ENCODE results near the gene FAM174C. TPM values are rescaled to one million over a fixed set of nuclear protein-coding genes. Genes with fewer than 3 reads are reported as not detected.

Gene FAM174C
- total RNA-seq: 10 to 100 TPM; 44.5 to 48.3 TPM

GRCh38 chr19:1275260-1275975, at the start of gene FAM174C:
Gene FAM174C (plus strand): TSS chr19:1275530. CDS start chr19:1275550, 20 bp downstream.
- ATAC-seq (ENCODE audit: low read depth) (peak; percentile 83), DNase-seq (peak; percentile 97)
- Mint-ChIP-seq H3K4me3 (peak within 1 kb of the TSS; percentile 92), H3K36me3 (peaks cover 36% of the 10 kb centered on the region), H3K27ac (peak within 1 kb of the TSS; percentile 95), H3K9me3 (no peaks in the 10 kb centered on the region), H3K27me3 (no peaks in the 10 kb centered on the region), H3K4me1 (peaks cover 45% of the 10 kb centered on the region)
- POLR2A ChIA-PET: interaction anchor here (0.6 to 1.9 kb wide), 14 partner anchors 9 to 769 kb away, joined by 3 to 20 read pairs (median 4); partner anchors contain the start of gene ATP5F1D

GRCh38 chr19:1226227-1226518, 49.2 kb upstream of the FAM174C start:
- H3K4me1 Mint-ChIP-seq: no peaks in the 10 kb centered on the region
- peaks cover 2% of the 10 kb centered on the region for H3K36me3 Mint-ChIP-seq
- H3K27me3 Mint-ChIP-seq: no peaks in the 10 kb centered on the region
- no peak for DNase-seq
- H3K27ac Mint-ChIP-seq: no peak overlapping the region
- no peak overlapping the region for H3K4me3 Mint-ChIP-seq
- POLR2A ChIA-PET: no interaction called here
- no peaks in the 10 kb centered on the region for H3K9me3 Mint-ChIP-seq
- no peak for ATAC-seq (ENCODE audit: low read depth)

GRCh38 chr19:1226522-1227303, 48.6 kb upstream of the FAM174C start:
- no peak for DNase-seq
- no peak overlapping the region for H3K27ac Mint-ChIP-seq
- POLR2A ChIA-PET: no interaction called here
- no peaks in the 10 kb centered on the region for H3K4me1 Mint-ChIP-seq
- no peaks in the 10 kb centered on the region for H3K9me3 Mint-ChIP-seq
- H3K36me3 Mint-ChIP-seq: peaks cover 2% of the 10 kb centered on the region
- ATAC-seq (ENCODE audit: low read depth): no peak
- no peaks in the 10 kb centered on the region for H3K27me3 Mint-ChIP-seq
- no peak overlapping the region for H3K4me3 Mint-ChIP-seq

DNA sequence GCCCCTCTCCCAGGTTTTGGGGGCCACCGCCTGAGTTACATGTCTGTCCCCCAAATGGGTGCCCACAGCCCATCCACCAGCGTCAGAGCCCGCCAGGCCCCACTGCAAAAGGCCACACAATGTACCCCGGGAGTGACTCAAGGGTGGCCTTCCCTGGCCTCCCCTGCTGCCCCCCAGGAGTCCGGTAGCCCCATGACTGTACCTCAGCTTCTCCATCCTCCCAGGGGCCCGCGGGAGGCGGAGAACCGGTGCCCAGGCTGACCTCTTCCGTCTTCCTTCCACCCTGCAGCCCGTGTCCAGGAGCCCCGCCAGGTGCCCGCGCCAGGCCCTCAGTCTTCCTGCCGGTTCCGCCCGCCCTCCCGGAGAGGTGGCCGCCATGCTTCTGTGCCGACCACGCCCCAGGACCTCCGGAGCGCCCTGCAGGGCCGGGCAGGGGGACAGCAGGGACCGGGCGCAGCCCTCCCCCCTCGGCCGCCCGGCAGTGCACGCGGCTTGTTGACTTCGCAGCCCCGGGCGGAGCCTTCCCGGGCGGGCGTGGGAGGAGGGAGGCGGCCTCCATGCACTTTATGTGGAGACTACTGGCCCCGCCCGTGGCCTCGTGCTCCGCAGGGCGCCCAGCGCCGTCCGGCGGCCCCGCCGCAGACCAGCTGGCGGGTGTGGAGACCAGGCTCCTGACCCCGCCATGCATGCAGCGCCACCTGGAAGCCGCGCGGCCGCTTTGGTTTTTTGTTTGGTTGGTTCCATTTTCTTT, 47.9 kb upstream of the FAM174C start:
- POLR2A ChIA-PET: interaction anchor here (0.6 kb wide), 1 partner anchor 123 kb away, joined by 3 read pairs; no protein-coding TSS in a partner anchor
- Mint-ChIP-seq H3K9me3 (no peaks in the 10 kb centered on the region), H3K27me3 (no peaks in the 10 kb centered on the region), H3K27ac (no peak overlapping the region), H3K36me3 (peaks cover 2% of the 10 kb centered on the region), H3K4me3 (no peak overlapping the region), H3K4me1 (no peaks in the 10 kb centered on the region)
- ATAC-seq (ENCODE audit: low read depth): no peak
- no peak for DNase-seq

DNA sequence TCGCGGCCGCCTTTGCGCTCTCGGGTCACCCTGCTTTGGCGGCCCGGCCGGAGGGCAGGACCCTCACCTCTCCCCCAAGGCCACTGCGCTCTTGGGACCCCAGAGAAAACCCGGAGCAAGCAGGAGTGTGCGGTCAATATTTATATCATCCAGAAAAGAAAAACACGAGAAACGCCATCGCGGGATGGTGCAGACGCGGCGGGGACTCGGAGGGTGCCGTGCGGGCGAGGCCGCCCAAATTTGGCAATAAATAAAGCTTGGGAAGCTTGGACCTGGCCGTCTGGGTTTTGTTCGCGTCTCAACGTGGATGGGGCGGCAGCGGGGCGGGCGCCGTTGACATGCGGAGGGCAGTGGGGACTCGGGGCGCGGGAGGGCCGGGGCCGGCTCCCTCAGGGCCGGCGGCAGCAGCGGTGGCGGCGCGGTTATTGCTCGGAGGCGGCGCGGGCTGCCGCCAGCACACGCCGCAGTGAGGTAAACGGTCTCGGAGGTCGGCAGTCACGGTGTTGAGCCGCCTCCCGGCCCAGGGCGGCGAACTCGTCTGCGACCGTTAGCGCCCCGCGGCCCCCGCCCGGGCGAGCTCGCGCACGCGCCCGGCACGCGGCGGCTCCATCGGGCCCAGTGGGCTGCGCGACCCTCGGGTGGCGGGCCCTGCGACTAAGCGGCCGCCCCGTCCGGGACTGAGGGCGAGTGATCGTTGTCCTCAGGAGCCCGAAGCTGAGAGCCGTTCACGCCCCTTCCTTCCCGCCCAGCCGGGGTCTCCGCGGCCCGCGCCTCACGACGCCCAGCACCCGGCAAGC, 47.0 kb upstream of the FAM174C start:
- no peak for DNase-seq
- POLR2A ChIA-PET: interaction anchor here (0.6 kb wide), 1 partner anchor 124 kb away, joined by 3 read pairs; no protein-coding TSS in a partner anchor
- no peak for ATAC-seq (ENCODE audit: low read depth)
- Mint-ChIP-seq H3K4me1 (no peaks in the 10 kb centered on the region), H3K27me3 (no peaks in the 10 kb centered on the region), H3K4me3 (no peak overlapping the region), H3K9me3 (no peaks in the 10 kb centered on the region), H3K36me3 (peaks cover 2% of the 10 kb centered on the region), H3K27ac (no peak overlapping the region)

- H3K4me1 Mint-ChIP-seq: no peaks in the 10 kb centered on the region
- no peaks in the 10 kb centered on the region for H3K9me3 Mint-ChIP-seq
- no peak overlapping the region for H3K4me3 Mint-ChIP-seq
- DNase-seq (no peak), ATAC-seq (ENCODE audit: low read depth) (no peak)
- POLR2A ChIA-PET: no interaction called here
- no peaks in the 10 kb centered on the region for H3K27me3 Mint-ChIP-seq
- H3K36me3 Mint-ChIP-seq: peaks cover 2% of the 10 kb centered on the region
- no peak overlapping the region for H3K27ac Mint-ChIP-seq
Observed at GRCh38 chr19:1229056-1229923, 46.0 kb upstream of the FAM174C start.

DNA sequence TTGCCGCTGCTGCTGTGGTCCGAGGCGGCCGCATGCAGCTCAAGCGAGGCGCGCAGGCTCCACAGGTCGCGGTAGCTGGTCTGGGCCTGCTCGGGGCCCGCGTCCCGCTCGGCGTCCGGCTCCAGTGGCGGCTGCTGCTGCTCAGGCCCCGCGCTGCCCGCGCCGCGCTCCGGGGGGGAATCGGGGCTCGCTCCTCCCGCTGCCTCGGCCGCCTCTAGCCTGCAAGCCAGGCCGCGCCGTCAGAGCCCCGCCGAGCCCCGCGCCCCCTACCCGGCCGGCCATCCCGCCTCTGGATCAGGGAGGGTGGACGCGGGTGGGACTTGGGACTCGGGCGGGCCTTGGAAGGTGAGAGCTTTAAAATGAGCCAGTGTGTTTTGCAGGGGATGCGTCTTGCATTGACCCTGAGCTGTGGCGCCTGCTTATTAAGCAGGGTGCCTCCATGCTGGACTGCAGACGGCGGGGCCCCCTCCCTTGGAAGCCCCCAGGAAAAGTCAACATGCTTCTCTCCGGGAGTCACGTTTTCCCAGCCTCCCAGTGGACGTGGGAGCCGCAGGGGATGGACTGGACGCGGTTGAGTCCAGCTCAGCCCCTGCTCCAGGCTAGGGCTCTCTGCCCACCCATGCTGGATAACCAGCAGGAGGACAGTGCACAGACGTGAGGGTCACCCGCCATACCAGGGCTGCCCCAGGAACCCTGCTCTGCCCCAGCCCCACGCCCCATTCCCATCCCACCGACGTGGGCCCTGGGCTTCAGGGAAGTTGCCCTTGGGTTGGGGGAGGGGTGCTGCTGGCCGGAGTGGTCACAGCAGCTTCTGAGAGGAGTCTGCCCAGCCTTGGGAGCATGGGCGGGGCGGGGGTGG, 45.2 kb upstream of the FAM174C start:
- POLR2A ChIA-PET: no interaction called here
- Mint-ChIP-seq H3K27me3 (no peaks in the 10 kb centered on the region), H3K4me1 (no peaks in the 10 kb centered on the region), H3K27ac (no peak overlapping the region), H3K36me3 (peaks cover 2% of the 10 kb centered on the region), H3K9me3 (no peaks in the 10 kb centered on the region), H3K4me3 (no peak overlapping the region)
- DNase-seq (no peak), ATAC-seq (ENCODE audit: low read depth) (no peak)

- DNase-seq: no peak
- ATAC-seq (ENCODE audit: low read depth): no peak
- no peaks in the 10 kb centered on the region for H3K4me1 Mint-ChIP-seq
- H3K27me3 Mint-ChIP-seq: peaks cover 1% of the 10 kb centered on the region
- H3K27ac Mint-ChIP-seq: no peak overlapping the region
- peaks cover 2% of the 10 kb centered on the region for H3K36me3 Mint-ChIP-seq
- H3K4me3 Mint-ChIP-seq: no peak overlapping the region
- POLR2A ChIA-PET: no interaction called here
- H3K9me3 Mint-ChIP-seq: no peaks in the 10 kb centered on the region
Observed at GRCh38 chr19:1230783-1231489, 44.4 kb upstream of the FAM174C start.

- no peak overlapping the region for H3K27ac Mint-ChIP-seq
- no peak for ATAC-seq (ENCODE audit: low read depth)
- POLR2A ChIA-PET: interaction anchor here (0.6 kb wide), 1 partner anchor 55 kb away, joined by 3 read pairs; no protein-coding TSS in a partner anchor
- no peaks in the 10 kb centered on the region for H3K4me1 Mint-ChIP-seq
- H3K9me3 Mint-ChIP-seq: no peaks in the 10 kb centered on the region
- H3K36me3 Mint-ChIP-seq: peaks cover 2% of the 10 kb centered on the region
- no peak for DNase-seq
- peaks cover 4% of the 10 kb centered on the region for H3K27me3 Mint-ChIP-seq
- no peak overlapping the region for H3K4me3 Mint-ChIP-seq
Observed at GRCh38 chr19:1231729-1232637, 43.3 kb upstream of the FAM174C start.

DNA sequence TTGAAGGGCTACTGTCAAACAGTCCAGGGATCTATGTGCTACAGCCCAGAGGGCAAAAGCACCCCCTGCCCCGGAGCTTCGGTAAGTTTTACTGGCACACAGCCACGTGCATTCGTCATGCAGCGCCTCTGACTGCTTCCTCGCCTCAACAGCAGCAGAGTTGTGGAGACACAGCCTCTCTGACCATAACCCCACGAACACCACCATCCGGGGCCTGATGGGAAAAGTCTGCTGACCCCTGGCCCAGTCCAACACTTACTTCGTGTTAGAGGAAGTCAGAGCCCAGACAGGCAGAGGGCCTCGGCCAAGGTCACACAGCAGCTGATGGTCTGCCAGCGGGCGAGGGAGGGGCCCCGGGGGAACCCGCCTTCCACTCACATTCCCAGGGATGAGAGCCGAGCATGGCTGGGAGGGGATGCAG, 42.7 kb upstream of the FAM174C start:
- Mint-ChIP-seq H3K27ac (no peak overlapping the region), H3K4me1 (no peaks in the 10 kb centered on the region), H3K9me3 (no peaks in the 10 kb centered on the region), H3K4me3 (no peak overlapping the region), H3K27me3 (peaks cover 4% of the 10 kb centered on the region), H3K36me3 (peaks cover 2% of the 10 kb centered on the region)
- DNase-seq (no peak), ATAC-seq (ENCODE audit: low read depth) (no peak)
- POLR2A ChIA-PET: interaction anchor here (0.6 kb wide), 1 partner anchor 56 kb away, joined by 3 read pairs; no protein-coding TSS in a partner anchor
